GM23338 (cell line): ENCODE data around the gene CNNM2. TPM values are rescaled to one million over a fixed set of nuclear protein-coding genes. Genes with fewer than 3 reads are reported as not detected.

Experiments used
- ATAC-seq: fragments of 200-7000 bp; cut with Tn5 transposase; 3 replicates; pipeline ENCODE4 v1.9.1; 2020
- DNase-seq: peaks from one replicate; pipeline ENCODE4 v3.0.0-alpha.2; 2015; ENCODE audit warnings: low spot score
- H2AFZ ChIP-seq: fragments of 200-600 bp; sonication (generic); 2 replicates; pipeline ENCODE4 v1.8.0; 2016; ENCODE audit warnings: antibody characterized with exemption, mild to moderate bottlenecking, moderate library complexity
- H3F3A ChIP-seq: fragments of 200-600 bp; sonication (generic); replicated peaks from 2 replicates; pipeline ENCODE4 v1.8.0; 2017; ENCODE audit warnings: antibody characterized with exemption, mixed run types, low read depth
- H3K27ac ChIP-seq: fragments of 200-600 bp; sonication (generic); 2 replicates; pipeline ENCODE4 v1.6.1; 2016; ENCODE audit warnings: low read depth
- H3K27me3 ChIP-seq: fragments of 200-600 bp; sonication (generic); 2 replicates; pipeline ENCODE4 v1.8.0; 2016; ENCODE audit warnings: mild to moderate bottlenecking, mixed run types, moderate library complexity; ENCODE audit not compliant: insufficient read depth
- H3K36me3 ChIP-seq: fragments of 200-600 bp; sonication (generic); 2 replicates; pipeline ENCODE4 v1.8.0; 2016; ENCODE audit warnings: mild to moderate bottlenecking; ENCODE audit not compliant: insufficient read depth
- H3K4me1 ChIP-seq: fragments of 200-600 bp; sonication (generic); 2 replicates; pipeline ENCODE4 v1.8.0; 2016; ENCODE audit warnings: mild to moderate bottlenecking, moderate library complexity; ENCODE audit not compliant: insufficient read depth
- H3K4me2 ChIP-seq: fragments of 200-600 bp; sonication (generic); 2 replicates; pipeline ENCODE4 v1.7.1; 2017; ENCODE audit warnings: mixed run types
- H3K4me3 ChIP-seq: fragments of 200-600 bp; sonication (generic); 2 replicates; pipeline ENCODE4 v1.6.1; 2016; ENCODE audit warnings: mixed run types
- H3K79me2 ChIP-seq: fragments of 200-600 bp; sonication (generic); replicated peaks from 2 replicates; pipeline ENCODE4 v1.8.0; 2017; ENCODE audit warnings: mild to moderate bottlenecking; ENCODE audit not compliant: insufficient read depth
- H3K9me2 ChIP-seq: fragments of 200-600 bp; sonication (generic); 2 replicates; pipeline ENCODE4 v1.8.0; 2017; ENCODE audit not compliant: insufficient read depth
- H4K20me1 ChIP-seq: fragments of 200-600 bp; sonication (generic); replicated peaks from 2 replicates; pipeline ENCODE4 v1.8.0; 2017; ENCODE audit warnings: mild to moderate bottlenecking; ENCODE audit not compliant: insufficient read depth
- H3K27ac Mint-ChIP-seq: 2 replicates; pipeline ENCODE4 v1.8.0; 2020; ENCODE audit warnings: inconsistent platforms, mild to moderate bottlenecking, moderate library complexity, mixed read lengths
- H3K27me3 Mint-ChIP-seq: 3 replicates; pipeline ENCODE4 v1.8.0; 2022; ENCODE audit warnings: low read depth, mild to moderate bottlenecking, moderate library complexity, mixed read lengths, inconsistent platforms; ENCODE audit not compliant: insufficient read depth, poor library complexity
- H3K36me3 Mint-ChIP-seq: 3 replicates; pipeline ENCODE4 v1.8.0; 2021; ENCODE audit warnings: low read depth, mild to moderate bottlenecking, inconsistent platforms, moderate library complexity, mixed read lengths
- H3K4me1 Mint-ChIP-seq: 3 replicates; pipeline ENCODE4 v1.8.0; 2020; ENCODE audit warnings: mild to moderate bottlenecking, inconsistent platforms, mixed read lengths
- H3K4me3 Mint-ChIP-seq: 3 replicates; pipeline ENCODE4 v1.8.0; 2021; ENCODE audit warnings: moderate library complexity, mild to moderate bottlenecking, inconsistent platforms, mixed read lengths
- H3K9me3 Mint-ChIP-seq: 3 replicates; pipeline ENCODE4 v1.8.0; 2020; ENCODE audit warnings: moderate library complexity, mild to moderate bottlenecking, inconsistent platforms, mixed read lengths
- CREB1 ChIP-seq: fragments of 250-450 bp; sonication (Bioruptor Pico); IDR thresholded peaks from 2 replicates; pipeline ENCODE4 v1.5.0; 2020; ENCODE audit warnings: low read depth, mild to moderate bottlenecking, moderate library complexity
- EZH2 ChIP-seq: fragments of 200-600 bp; sonication (generic); IDR thresholded peaks from one replicate; pipeline ENCODE4 v1.8.0; 2017; ENCODE audit warnings: antibody characterized with exemption, mild to moderate bottlenecking, low read depth; ENCODE audit not compliant: unreplicated experiment
- JUNB ChIP-seq: IDR thresholded peaks from one replicate; pipeline ENCODE4 v1.6.1; 2016; ENCODE audit warnings: antibody characterized with exemption; ENCODE audit not compliant: unreplicated experiment
- STAT1 ChIP-seq: IDR thresholded peaks from one replicate; pipeline ENCODE4 v1.6.1; 2016; ENCODE audit warnings: antibody characterized with exemption; ENCODE audit not compliant: unreplicated experiment
- ZNF114 ChIP-seq: fragments of 250-450 bp; sonication (Bioruptor Pico); IDR thresholded peaks from 2 replicates; pipeline ENCODE4 v1.5.0; 2020; ENCODE audit warnings: mild to moderate bottlenecking, moderate library complexity
- ZNF331 ChIP-seq: fragments of 250-450 bp; sonication (Bioruptor Pico); IDR thresholded peaks from 2 replicates; pipeline ENCODE4 v1.5.0; 2020; ENCODE audit warnings: low read depth, mild to moderate bottlenecking, moderate library complexity
- polyA plus RNA-seq: library from polyadenylated mRNA; unstranded; fragments of >200 nt; fragmentation: Nextera tagmentation; extraction: Ambion mirVana; gene quantifications from 2 replicates; pipeline ENCODE4 v1.2.1, GENCODE V29; 2016
- total RNA-seq: library from RNA; depleted of rRNA; stranded (reverse); fragments of >200 nt; shearing (Covaris generic); gene quantifications from 2 replicates; pipeline ENCODE4 v1.2.3, GENCODE V29; 2014
- TF ChIP-seq, protein P1 (sequence below): IDR thresholded peaks from 2 replicates; pipeline ENCODE4 v1.6.1; 2016; ENCODE audit warnings: antibody characterized with exemption
- TF ChIP-seq, protein P2 (sequence below): fragments of 250-450 bp; sonication (Bioruptor Pico); IDR thresholded peaks from 2 replicates; pipeline ENCODE4 v1.5.0; 2020; ENCODE audit warnings: mild to moderate bottlenecking, moderate library complexity

Gene CNNM2
- total and polyA plus RNA-seq, 2 experiments from 2014 or later: 4.5 to 31.3 TPM

DNA sequence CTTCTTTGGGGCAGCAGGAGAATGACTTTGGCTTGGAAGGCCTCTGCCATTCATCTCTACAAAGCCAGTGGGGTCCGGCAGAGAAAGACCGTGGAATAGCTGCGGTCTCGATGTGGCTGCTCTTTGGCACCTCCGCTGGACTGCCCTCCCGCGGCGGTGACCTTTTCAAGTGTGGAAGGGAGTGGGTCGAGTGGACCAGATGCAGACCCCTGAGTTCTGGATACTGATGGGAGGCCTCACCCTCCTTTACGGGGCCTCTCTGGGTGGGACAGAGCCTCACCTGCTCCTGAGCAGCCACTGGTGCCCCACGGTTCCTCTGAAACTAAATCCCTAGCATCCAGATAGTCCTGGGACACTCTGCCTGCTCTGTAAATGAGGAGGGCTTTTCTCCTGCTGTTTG is 161.9 kb downstream of the CNNM2 start:
- Mint-ChIP-seq H3K36me3 (peaks cover 13% of the 10 kb centered on the region), H3K27ac (no peak overlapping the region), H3K27me3 (no peaks in the 10 kb centered on the region)

More for the DNA sequence above, 161.9 kb downstream of the CNNM2 start:
- no peaks in the 10 kb centered on the region for H3K79me2 ChIP-seq
- ATAC-seq (no peak), DNase-seq (no peak)
- no peak overlapping the region for H3K4me3 ChIP-seq
- peaks cover 2% of the 10 kb centered on the region; the same call in 1 of the 2 replicates for H3F3A ChIP-seq
- H4K20me1 ChIP-seq: no peaks in the 10 kb centered on the region
- H3K4me2 ChIP-seq: no peak overlapping the region
- H2AFZ ChIP-seq: no peak overlapping the region
- Mint-ChIP-seq H3K4me1 (peaks cover 7% of the 10 kb centered on the region; the same call in 2 of the 3 replicates), H3K9me3 (no peaks in the 10 kb centered on the region), H3K4me3 (no peak overlapping the region)
- no peaks in the 10 kb centered on the region for H3K27me3 ChIP-seq
- no peaks in the 10 kb centered on the region for H3K36me3 ChIP-seq
- H3K4me1 ChIP-seq: no peaks in the 10 kb centered on the region
- no peak overlapping the region for H3K27ac ChIP-seq
- TF ChIP-seq ZNF331 (CRISPR knock-in tag) (no peak), JUNB (no peak), CREB1 (CRISPR knock-in tag) (no peak), EZH2 (no peak), STAT1 (no peak), ZNF114 (CRISPR knock-in tag) (no peak)
- TF ChIP-seq, protein P1, sequence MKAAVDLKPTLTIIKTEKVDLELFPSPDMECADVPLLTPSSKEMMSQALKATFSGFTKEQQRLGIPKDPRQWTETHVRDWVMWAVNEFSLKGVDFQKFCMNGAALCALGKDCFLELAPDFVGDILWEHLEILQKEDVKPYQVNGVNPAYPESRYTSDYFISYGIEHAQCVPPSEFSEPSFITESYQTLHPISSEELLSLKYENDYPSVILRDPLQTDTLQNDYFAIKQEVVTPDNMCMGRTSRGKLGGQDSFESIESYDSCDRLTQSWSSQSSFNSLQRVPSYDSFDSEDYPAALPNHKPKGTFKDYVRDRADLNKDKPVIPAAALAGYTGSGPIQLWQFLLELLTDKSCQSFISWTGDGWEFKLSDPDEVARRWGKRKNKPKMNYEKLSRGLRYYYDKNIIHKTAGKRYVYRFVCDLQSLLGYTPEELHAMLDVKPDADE: no peak
- TF ChIP-seq, protein P2, sequence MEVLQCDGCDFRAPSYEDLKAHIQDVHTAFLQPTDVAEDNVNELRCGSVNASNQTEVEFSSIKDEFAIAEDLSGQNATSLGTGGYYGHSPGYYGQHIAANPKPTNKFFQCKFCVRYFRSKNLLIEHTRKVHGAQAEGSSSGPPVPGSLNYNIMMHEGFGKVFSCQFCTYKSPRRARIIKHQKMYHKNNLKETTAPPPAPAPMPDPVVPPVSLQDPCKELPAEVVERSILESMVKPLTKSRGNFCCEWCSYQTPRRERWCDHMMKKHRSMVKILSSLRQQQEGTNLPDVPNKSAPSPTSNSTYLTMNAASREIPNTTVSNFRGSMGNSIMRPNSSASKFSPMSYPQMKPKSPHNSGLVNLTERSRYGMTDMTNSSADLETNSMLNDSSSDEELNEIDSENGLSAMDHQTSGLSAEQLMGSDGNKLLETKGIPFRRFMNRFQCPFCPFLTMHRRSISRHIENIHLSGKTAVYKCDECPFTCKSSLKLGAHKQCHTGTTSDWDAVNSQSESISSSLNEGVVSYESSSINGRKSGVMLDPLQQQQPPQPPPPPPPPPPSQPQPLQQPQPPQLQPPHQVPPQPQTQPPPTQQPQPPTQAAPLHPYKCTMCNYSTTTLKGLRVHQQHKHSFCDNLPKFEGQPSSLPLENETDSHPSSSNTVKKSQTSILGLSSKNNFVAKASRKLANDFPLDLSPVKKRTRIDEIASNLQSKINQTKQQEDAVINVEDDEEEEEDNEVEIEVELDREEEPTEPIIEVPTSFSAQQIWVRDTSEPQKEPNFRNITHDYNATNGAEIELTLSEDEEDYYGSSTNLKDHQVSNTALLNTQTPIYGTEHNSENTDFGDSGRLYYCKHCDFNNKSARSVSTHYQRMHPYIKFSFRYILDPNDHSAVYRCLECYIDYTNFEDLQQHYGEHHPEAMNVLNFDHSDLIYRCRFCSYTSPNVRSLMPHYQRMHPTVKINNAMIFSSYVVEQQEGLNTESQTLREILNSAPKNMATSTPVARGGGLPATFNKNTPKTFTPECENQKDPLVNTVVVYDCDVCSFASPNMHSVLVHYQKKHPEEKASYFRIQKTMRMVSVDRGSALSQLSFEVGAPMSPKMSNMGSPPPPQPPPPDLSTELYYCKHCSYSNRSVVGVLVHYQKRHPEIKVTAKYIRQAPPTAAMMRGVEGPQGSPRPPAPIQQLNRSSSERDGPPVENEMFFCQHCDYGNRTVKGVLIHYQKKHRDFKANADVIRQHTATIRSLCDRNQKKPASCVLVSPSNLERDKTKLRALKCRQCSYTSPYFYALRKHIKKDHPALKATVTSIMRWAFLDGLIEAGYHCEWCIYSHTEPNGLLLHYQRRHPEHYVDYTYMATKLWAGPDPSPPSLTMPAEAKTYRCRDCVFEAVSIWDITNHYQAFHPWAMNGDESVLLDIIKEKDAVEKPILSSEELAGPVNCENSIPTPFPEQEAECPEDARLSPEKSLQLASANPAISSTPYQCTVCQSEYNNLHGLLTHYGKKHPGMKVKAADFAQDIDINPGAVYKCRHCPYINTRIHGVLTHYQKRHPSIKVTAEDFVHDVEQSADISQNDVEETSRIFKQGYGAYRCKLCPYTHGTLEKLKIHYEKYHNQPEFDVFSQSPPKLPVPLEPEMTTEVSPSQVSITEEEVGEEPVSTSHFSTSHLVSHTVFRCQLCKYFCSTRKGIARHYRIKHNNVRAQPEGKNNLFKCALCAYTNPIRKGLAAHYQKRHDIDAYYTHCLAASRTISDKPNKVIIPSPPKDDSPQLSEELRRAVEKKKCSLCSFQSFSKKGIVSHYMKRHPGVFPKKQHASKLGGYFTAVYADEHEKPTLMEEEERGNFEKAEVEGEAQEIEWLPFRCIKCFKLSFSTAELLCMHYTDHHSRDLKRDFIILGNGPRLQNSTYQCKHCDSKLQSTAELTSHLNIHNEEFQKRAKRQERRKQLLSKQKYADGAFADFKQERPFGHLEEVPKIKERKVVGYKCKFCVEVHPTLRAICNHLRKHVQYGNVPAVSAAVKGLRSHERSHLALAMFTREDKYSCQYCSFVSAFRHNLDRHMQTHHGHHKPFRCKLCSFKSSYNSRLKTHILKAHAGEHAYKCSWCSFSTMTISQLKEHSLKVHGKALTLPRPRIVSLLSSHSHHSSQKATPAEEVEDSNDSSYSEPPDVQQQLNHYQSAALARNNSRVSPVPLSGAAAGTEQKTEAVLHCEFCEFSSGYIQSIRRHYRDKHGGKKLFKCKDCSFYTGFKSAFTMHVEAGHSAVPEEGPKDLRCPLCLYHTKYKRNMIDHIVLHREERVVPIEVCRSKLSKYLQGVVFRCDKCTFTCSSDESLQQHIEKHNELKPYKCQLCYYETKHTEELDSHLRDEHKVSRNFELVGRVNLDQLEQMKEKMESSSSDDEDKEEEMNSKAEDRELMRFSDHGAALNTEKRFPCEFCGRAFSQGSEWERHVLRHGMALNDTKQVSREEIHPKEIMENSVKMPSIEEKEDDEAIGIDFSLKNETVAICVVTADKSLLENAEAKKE (CRISPR knock-in tag): no peak
- no peaks in the 10 kb centered on the region for H3K9me2 ChIP-seq
